GM12801 (cell line): ENCODE data around the gene MZF1.

Source experiments
- TF ChIP-seq, protein P1 (sequence below): IDR thresholded peaks from one replicate; pipeline ENCODE4 v1.5.1; 2011; ENCODE audit warnings: control low read depth; ENCODE audit not compliant: insufficient read length; ENCODE audit errors: extremely low read depth

The MZF1 gene

GRCh38 chr19:58516246-58516836 is 56.8 kb downstream of the MZF1 start:
- TF ChIP-seq, protein P1, sequence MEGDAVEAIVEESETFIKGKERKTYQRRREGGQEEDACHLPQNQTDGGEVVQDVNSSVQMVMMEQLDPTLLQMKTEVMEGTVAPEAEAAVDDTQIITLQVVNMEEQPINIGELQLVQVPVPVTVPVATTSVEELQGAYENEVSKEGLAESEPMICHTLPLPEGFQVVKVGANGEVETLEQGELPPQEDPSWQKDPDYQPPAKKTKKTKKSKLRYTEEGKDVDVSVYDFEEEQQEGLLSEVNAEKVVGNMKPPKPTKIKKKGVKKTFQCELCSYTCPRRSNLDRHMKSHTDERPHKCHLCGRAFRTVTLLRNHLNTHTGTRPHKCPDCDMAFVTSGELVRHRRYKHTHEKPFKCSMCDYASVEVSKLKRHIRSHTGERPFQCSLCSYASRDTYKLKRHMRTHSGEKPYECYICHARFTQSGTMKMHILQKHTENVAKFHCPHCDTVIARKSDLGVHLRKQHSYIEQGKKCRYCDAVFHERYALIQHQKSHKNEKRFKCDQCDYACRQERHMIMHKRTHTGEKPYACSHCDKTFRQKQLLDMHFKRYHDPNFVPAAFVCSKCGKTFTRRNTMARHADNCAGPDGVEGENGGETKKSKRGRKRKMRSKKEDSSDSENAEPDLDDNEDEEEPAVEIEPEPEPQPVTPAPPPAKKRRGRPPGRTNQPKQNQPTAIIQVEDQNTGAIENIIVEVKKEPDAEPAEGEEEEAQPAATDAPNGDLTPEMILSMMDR, result no peak

DNA sequence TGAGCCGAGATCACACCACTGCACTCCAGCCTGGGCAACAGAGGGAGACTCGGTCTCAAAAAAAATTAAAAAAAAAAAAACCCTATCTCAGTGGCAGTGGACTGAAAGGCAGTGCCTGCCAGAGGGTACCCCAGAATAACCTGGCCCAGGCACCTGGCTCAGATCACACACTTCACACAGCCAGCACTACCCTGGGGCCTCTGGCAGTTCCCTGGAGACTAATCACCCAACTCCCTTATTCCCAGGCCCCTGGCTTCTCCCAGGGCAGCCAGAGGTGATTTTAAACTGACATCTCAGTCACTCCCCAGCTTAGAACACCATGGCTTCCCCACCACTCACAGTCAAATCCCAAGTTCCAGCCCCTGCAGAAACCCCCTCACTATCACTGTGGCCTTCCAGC is 57.9 kb downstream of the MZF1 start:
- TF ChIP-seq, protein P1, result no peak

DNA sequence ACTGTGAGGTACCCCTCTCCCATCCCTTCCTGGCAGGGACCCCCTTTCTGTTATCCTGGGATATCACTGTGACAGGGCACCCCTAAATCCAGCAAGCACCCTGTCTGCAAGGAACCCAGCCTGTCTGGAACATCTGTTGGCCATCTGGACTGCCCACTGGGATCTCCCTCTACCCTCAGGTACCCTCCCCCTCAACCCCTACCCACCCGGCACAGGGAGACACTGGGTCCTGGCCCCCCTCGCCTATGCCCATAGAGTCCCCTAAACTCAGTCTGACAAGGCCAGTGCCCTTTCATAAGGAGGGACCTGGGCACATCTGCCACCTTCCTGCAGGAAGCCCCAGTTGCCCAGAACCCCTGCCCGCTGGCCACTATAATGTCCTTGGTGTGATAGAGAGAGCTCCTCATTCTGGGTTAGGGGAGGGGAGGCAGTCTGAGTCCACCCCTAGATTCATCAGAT is 58.5 kb downstream of the MZF1 start:
- TF ChIP-seq, protein P1, result no peak

DNA sequence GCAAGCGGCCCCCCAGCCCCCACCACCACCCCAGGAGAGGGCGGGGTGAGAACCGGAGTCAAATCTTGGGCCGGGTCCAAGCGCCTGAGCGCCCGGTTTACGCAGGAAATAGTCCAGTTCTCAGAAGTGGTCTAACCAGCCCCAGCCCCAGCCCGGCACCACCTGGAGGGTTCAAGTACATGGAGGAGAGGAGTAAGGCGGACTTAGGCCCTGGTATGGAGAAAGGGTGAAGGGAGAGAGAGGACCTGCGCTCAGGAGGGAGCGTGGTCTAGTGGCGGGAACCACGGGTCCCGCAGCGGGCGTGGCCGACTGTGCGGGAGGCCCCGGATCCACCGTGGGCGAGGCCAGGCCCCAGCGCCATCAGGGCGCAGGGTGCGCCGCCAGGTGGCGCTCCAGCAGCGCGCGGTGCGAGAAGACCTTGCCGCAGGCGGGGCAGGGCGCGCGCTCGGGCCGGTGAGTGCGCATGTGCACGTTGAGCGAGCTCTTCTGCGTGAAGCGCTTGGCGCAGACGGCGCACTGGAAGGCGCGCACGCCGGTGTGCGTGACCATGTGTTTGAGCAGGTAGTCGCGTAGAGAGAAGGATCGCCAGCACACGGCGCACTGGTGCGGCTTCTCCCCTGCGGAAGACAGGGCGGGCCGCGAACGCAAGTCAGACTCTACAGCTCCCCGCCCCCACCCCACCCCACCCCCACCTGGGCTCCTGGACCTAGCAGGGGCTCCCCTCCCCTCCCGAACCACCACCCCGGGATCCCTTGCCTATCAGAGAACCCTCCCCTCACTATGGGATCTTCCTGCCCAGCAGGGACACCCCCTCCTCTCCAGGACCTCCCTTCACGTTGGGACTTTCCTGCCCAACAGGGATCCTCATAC is 59.2 kb downstream of the MZF1 start:
- TF ChIP-seq, protein P1, result no peak

DNA sequence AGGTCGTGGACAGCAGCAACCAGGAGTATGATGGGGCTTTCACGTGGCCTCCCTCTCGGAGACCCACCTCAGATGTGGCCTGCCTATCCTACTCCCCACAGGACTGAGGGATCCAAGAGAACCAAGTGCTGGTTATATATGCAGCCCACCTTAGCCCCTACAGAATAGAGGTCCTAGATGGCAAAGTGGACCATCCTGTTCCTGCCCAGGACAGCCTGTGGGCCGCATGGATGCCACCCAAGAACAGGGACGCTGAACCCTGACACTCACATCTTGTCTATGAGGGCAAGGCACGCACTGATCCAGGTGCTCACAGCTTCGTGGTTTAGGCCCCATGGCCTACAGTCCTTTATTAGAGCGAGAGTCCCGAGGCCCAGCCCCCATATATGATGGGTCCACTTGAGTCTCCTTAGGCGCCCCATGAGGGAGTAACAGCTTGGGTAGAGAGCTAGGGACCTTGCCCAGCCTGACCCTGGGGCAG is 59.9 kb downstream of the MZF1 start:
- TF ChIP-seq, protein P1, result no peak
